Naive B cell (primary cell): ENCODE measurements around the gene CPNE7. TPM values are rescaled to one million over a fixed set of nuclear protein-coding genes. Genes with fewer than 3 reads are reported as not detected.
A peak's percentile ranks its signal among the peaks of the same experiment; 100 is the strongest.

ENCODE experiments used
- ATAC-seq, 2 donors: fragments of 150-1000 bp; cut with Tn5 transposase; 2 replicates each; pipeline ENCODE4 v1.10.0; 2021; ENCODE audit warnings: low read depth in 2 of 2, mild to moderate bottlenecking in 2 of 2, moderate library complexity in 2 of 2
- DNase-seq: peaks from one replicate; pipeline ENCODE4 v3.0.0; 2022
- H3K27ac Mint-ChIP-seq, 6 donors: one replicate each; pipeline ENCODE4 v1.8.0; 2020 to 2022; ENCODE audit warnings: mild to moderate bottlenecking in 6 of 6, mixed read lengths in 6 of 6, moderate library complexity in 5 of 6, inconsistent platforms in 2 of 6
- H3K27me3 Mint-ChIP-seq, 3 donors: one replicate each; pipeline ENCODE4 v1.8.0; 2021 to 2022; ENCODE audit warnings: mixed read lengths in 3 of 3, mild to moderate bottlenecking in 1 of 3
- H3K36me3 Mint-ChIP-seq, 2 donors: one replicate each; pipeline ENCODE4 v1.8.0; 2020 to 2022; ENCODE audit warnings: mixed read lengths in 2 of 2, inconsistent platforms in 1 of 2, mild to moderate bottlenecking in 1 of 2
- H3K4me1 Mint-ChIP-seq, 3 donors: one replicate each; pipeline ENCODE4 v1.8.0; 2020 to 2022; ENCODE audit warnings: mixed read lengths in 3 of 3, inconsistent platforms in 1 of 3, mild to moderate bottlenecking in 1 of 3, moderate library complexity in 1 of 3
- H3K4me3 Mint-ChIP-seq, 8 donors: one replicate each; pipeline ENCODE4 v1.8.0; 2020 to 2022; ENCODE audit warnings: mild to moderate bottlenecking in 8 of 8, mixed read lengths in 8 of 8, moderate library complexity in 8 of 8, inconsistent platforms in 2 of 8
- H3K9me3 Mint-ChIP-seq, 7 donors: one replicate each; pipeline ENCODE4 v1.8.0; 2020 to 2022; ENCODE audit warnings: mixed read lengths in 7 of 7, mild to moderate bottlenecking in 5 of 7, inconsistent platforms in 2 of 7, moderate library complexity in 1 of 7
- polyA plus RNA-seq, 6 donors: library from polyadenylated mRNA; unstranded; fragments of 300-500 nt; fragmentation: Illumina TruSeq; gene quantifications; one replicate each; pipeline ENCODE4 v1.2.3, GENCODE V29; 2021; ENCODE audit warnings: low read depth in 6 of 6

CPNE7 gene
- polyA plus RNA-seq, 6 donors from 2014 or later, result not detected

GRCh38 chr16:89646270-89646669 is 70.7 kb downstream of the CPNE7 start:
- DNase-seq (no peak), ATAC-seq (no peak)
- Mint-ChIP-seq H3K36me3 (peaks cover 0 to 7% of the 10 kb centered on the region in 2 donors), H3K27me3 (no peaks in the 10 kb centered on the region), H3K4me1 (peaks cover under 1 to 6% (median under 1%) of the 10 kb centered on the region in 3 donors), H3K4me3 (peak overlapping the region in 1 of 8 donors; percentile 15), H3K9me3 (no peaks in the 10 kb centered on the region), H3K27ac (no peak overlapping the region)

Other genes with a start within 250 kb of the CPNE7 start
- gene ANKRD11, start 85.2 kb upstream of the CPNE7 start, polyA plus RNA-seq, result 10 to 100 TPM in 3 of 6 donors, 1 to 10 TPM in 2, under 1 TPM in 1; 0.78 to 24.8 (median 10.1) TPM
- 10 to 100 TPM; 34.8 to 54.1 (median 40.0) TPM for gene SPG7, start 67.4 kb upstream of the CPNE7 start, polyA plus RNA-seq
- gene RPL13, start 15.1 kb upstream of the CPNE7 start, polyA plus RNA-seq, result 1,000 to 10,000 TPM; 3,620 to 5,980 (median 5,028) TPM
- gene DPEP1, start 37.9 kb downstream of the CPNE7 start, polyA plus RNA-seq, result not detected
- 10 to 100 TPM; 63.0 to 91.4 (median 73.5) TPM for gene CHMP1A, start 82.0 kb downstream of the CPNE7 start, polyA plus RNA-seq
- 1 to 10 TPM in 5 of 6 donors, not detected in 1; 1.5 to 3.2 (median 2.5) TPM for gene SPATA33, start 82.1 kb downstream of the CPNE7 start, polyA plus RNA-seq
- gene CDK10, start 110.9 kb downstream of the CPNE7 start, polyA plus RNA-seq, result 10 to 100 TPM; 16.7 to 27.7 (median 19.6) TPM
- 10 to 100 TPM in 1 of 6 donors, 1 to 10 TPM in 5; 5.9 to 18.8 (median 8.6) TPM for gene SPATA2L, start 125.9 kb downstream of the CPNE7 start, polyA plus RNA-seq
- gene VPS9D1, start 145.1 kb downstream of the CPNE7 start, polyA plus RNA-seq, result under 1 TPM in 5 of 6 donors, not detected in 1; 0.14 to 0.88 (median 0.51) TPM
- 10 to 100 TPM in 2 of 6 donors, 1 to 10 TPM in 3, under 1 TPM in 1; 0.22 to 32.6 (median 8.3) TPM for gene ZNF276, start 145.8 kb downstream of the CPNE7 start, polyA plus RNA-seq
- 10 to 100 TPM; 11.7 to 30.5 (median 17.4) TPM for gene FANCA, start 240.9 kb downstream of the CPNE7 start, polyA plus RNA-seq